Body of pancreas (tissue), 4 donors: Measurements from ENCODE around the gene SLC12A3. TPM values are rescaled to one million over a fixed set of nuclear protein-coding genes. Genes with fewer than 3 reads are reported as not detected.

Experiments used
- ATAC-seq: fragments of 150-250 bp; one replicate; pipeline ENCODE4 v1.9.1; 2016
- DNase-seq, 4 donors: peaks; one replicate each; pipeline ENCODE4 v3.0.0-alpha.2; 2019
- H3K27ac ChIP-seq, 4 donors: fragments of 200-600 bp; sonication (generic); 1 replicate in 3 of 4; 2 replicates in 1 of 4; pipeline versions ENCODE4 v1.5.1 to v1.6.1; 2016 to 2019; ENCODE audit warnings: mild to moderate bottlenecking in 1 of 4, mixed read lengths in 1 of 4, moderate library complexity in 1 of 4
- H3K27me3 ChIP-seq, 2 donors: fragments of 200-600 bp; sonication (generic); one replicate each; pipeline ENCODE4 v1.6.0; 2016; ENCODE audit warnings: mild to moderate bottlenecking in 1 of 2
- H3K36me3 ChIP-seq, 2 donors: fragments of 200-600 bp; sonication (generic); replicated peaks in 1 of 2; 2 replicates each; pipeline ENCODE4 v1.5.1; 2016; ENCODE audit warnings: low read depth in 2 of 2; ENCODE audit not compliant: insufficient read depth in 1 of 2
- H3K4me1 ChIP-seq: fragments of 200-600 bp; sonication (generic); one replicate; pipeline ENCODE4 v1.6.0; 2016
- H3K4me3 ChIP-seq, 2 donors: fragments of 200-600 bp; sonication (generic); 1 replicate in 1 of 2; 2 replicates in 1 of 2; pipeline ENCODE4 v1.5.1; 2016 to 2019
- H3K9me3 ChIP-seq, 3 donors: fragments of 200-600 bp; sonication (generic); 1 replicate in 2 of 3; 2 replicates in 1 of 3; pipeline ENCODE4 v1.5.1; 2016
- POLR2A ChIP-seq, 3 donors: fragments of 450-650 bp; IDR thresholded peaks; one replicate each; pipeline ENCODE4 v1.6.1; 2016; ENCODE audit warnings: antibody characterized with exemption in 3 of 3, mild to moderate bottlenecking in 2 of 3
- WGBS, 2 donors: methylation state at CpG; one replicate each; pipeline ENCODE4 v1.1.5; 2017; 5-methylcytosine and 5-hydroxymethylcytosine counted together
- intact Hi-C: fragments of 100-400 bp; cut with DNase I; formaldehyde crosslinking; loops from one replicate; pipeline ENCODE4 v1.15.1; 2023
- total RNA-seq, 2 donors: library from RNA; depleted of rRNA; stranded (reverse); fragments of >200 nt; gene quantifications; one replicate each; pipeline ENCODE4 v1.1.0, GENCODE V29; 2016
- TF ChIP-seq, protein P1 (sequence below), 7 experiments: fragments of 450-650 bp in 4 of 7; fragments of 200-600 bp in 3 of 7; sonication (generic) in 3 of 7; IDR thresholded peaks; one replicate each; pipeline ENCODE4 v1.5.1; 2016 to 2019; ENCODE audit warnings: antibody characterized with exemption in 7 of 7

The SLC12A3 gene
- total RNA-seq, 2 donors from 2014 or later: not detected

DNA sequence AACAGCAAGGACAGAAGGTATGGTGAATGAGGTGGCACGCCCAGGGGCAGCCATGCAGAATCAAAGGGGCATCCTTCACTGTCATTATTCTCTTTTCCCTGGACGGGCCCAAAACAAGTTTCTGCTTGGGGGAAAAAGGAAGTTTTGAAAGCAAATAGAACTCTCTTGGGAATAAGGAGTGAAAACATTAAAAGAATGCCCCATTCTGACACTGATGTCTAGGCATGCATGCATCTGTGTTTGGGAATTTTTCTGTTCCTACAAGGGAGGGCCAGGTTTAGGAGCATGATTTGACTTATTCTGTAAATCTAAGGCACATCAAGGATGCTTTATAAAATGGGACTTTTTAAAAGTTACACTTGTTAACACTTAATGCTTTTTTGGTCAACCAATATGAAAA is 34.3 kb upstream of the SLC12A3 start:
- Histone ChIP-seq H3K27ac (no peak overlapping the region), H3K4me3 (no peak overlapping the region), H3K9me3 (no peaks in the 10 kb centered on the region), H3K4me1 (no peaks in the 10 kb centered on the region), H3K27me3 (no peaks in the 10 kb centered on the region), H3K36me3 (peaks cover 0 to 6% of the 10 kb centered on the region in 2 donors)
- TF ChIP-seq POLR2A (IDR thresholded peaks at IDR 0.05): no peak
- TF ChIP-seq, protein P1, sequence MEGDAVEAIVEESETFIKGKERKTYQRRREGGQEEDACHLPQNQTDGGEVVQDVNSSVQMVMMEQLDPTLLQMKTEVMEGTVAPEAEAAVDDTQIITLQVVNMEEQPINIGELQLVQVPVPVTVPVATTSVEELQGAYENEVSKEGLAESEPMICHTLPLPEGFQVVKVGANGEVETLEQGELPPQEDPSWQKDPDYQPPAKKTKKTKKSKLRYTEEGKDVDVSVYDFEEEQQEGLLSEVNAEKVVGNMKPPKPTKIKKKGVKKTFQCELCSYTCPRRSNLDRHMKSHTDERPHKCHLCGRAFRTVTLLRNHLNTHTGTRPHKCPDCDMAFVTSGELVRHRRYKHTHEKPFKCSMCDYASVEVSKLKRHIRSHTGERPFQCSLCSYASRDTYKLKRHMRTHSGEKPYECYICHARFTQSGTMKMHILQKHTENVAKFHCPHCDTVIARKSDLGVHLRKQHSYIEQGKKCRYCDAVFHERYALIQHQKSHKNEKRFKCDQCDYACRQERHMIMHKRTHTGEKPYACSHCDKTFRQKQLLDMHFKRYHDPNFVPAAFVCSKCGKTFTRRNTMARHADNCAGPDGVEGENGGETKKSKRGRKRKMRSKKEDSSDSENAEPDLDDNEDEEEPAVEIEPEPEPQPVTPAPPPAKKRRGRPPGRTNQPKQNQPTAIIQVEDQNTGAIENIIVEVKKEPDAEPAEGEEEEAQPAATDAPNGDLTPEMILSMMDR (IDR thresholded peaks at IDR 0.05): no peak
- DNase-seq (no peak), ATAC-seq (no peak)
- WGBS, 2 donors: 35 to 66% methylated on average over 2 of the region's 2 CpGs
- intact Hi-C loops: no loop called here

DNA sequence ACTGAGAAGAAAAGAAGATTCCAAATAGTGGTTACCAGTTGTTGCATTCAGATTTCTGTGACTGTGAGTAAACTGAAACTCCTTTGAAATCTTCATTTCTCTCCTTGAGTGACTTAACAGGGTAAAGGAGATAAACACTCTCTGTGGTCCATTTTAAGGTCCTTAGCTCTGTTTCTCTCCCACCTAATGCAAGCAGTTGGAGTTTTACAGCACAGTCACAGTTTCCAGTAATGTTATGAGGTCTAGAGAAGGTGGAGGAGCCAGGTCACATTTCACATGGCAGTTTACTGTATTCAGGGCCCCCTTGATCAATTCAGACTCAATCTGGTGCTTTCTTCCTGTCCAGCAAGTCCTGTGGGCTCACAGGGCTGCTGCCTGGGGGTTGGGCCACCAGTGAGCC is 32.2 kb upstream of the SLC12A3 start:
- Histone ChIP-seq H3K36me3 (peaks cover 0 to 6% of the 10 kb centered on the region in 2 donors), H3K27me3 (no peaks in the 10 kb centered on the region), H3K9me3 (no peaks in the 10 kb centered on the region), H3K4me3 (no peak overlapping the region), H3K27ac (no peak overlapping the region), H3K4me1 (no peaks in the 10 kb centered on the region)
- ATAC-seq (no peak), DNase-seq (no peak)
- TF ChIP-seq, protein P1 (IDR thresholded peaks at IDR 0.05): no peak
- TF ChIP-seq POLR2A (IDR thresholded peaks at IDR 0.05): no peak
- intact Hi-C loops: no loop called here

GRCh38 chr16:56833243-56833970 is 31.6 kb upstream of the SLC12A3 start:
- WGBS, 2 donors: 90 to 94% methylated on average over 9 of the region's 9 CpGs
- H3K4me1 ChIP-seq: no peaks in the 10 kb centered on the region
- DNase-seq (no peak), ATAC-seq (no peak)
- no peak overlapping the region for H3K27ac ChIP-seq
- no peak overlapping the region for H3K4me3 ChIP-seq
- intact Hi-C loops: no loop called here
- TF ChIP-seq, protein P1 (IDR thresholded peaks at IDR 0.05): no peak
- no peak for TF ChIP-seq POLR2A (IDR thresholded peaks at IDR 0.05)
- peaks cover 0 to 6% of the 10 kb centered on the region in 2 donors for H3K36me3 ChIP-seq
- H3K27me3 ChIP-seq: no peaks in the 10 kb centered on the region
- no peaks in the 10 kb centered on the region for H3K9me3 ChIP-seq

DNA sequence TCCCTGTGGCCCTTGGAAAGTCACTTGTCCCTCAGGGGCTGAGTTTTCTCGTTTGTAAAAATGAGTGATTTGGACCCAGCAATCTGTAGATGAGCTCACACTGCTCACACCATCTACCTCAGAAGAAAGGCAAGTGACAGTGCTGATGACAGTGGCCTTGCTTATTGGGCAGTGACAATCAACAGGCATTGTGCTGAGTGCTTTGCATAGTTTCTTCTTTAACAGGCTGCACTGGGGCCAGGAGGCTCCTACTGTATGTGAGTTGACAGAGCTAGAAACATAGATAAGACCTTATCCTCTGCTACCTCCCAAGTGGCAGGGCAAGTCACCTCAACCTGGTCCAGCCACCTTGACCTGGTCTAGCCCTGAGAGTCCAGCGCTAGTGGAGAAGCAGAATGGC is 29.7 kb upstream of the SLC12A3 start:
- H3K36me3 ChIP-seq: peaks cover 0 to 6% of the 10 kb centered on the region in 2 donors
- DNase-seq: no peak
- ATAC-seq: no peak
- intact Hi-C loops: no loop called here
- H3K27ac ChIP-seq: no peak overlapping the region
- no peaks in the 10 kb centered on the region for H3K4me1 ChIP-seq
- TF ChIP-seq POLR2A (IDR thresholded peaks at IDR 0.05): no peak
- TF ChIP-seq, protein P1 (IDR thresholded peaks at IDR 0.05): no peak
- no peaks in the 10 kb centered on the region for H3K9me3 ChIP-seq
- no peaks in the 10 kb centered on the region for H3K27me3 ChIP-seq
- WGBS, 2 donors: 75 to 85% methylated on average over 1 to 2 of the region's 2 CpGs
- no peak overlapping the region for H3K4me3 ChIP-seq
